ENCODE measurements around the gene KLHL1. TPM values are rescaled to one million over a fixed set of nuclear protein-coding genes. Genes with fewer than 3 reads are reported as not detected.

KLHL1 gene
- total RNA-seq, 4 donors from 2014 or later, result not detected

DNA sequence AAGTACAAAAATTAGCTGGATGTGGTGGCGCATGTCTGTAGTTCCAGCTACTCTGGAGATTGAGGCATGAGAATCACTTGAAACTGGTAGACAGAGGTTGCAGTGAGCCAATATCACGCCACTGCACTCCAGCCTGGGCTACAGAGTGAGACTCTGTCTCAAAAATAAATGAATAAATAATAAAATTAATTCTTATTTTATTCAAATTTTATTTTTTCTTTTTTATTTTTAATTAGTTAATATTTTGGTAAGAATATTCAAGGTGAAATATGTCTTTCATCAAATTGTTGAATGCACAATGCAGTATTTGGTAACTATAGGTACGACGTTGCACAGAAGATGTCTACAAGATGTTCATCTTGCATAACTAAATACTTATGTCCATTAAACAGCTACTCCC lies 111.2 kb downstream of the KLHL1 start:
- no peak for DNase-seq
- TF ChIP-seq POLR2A (IDR thresholded peaks at IDR 0.05), result no peak
- TF ChIP-seq, protein P1, sequence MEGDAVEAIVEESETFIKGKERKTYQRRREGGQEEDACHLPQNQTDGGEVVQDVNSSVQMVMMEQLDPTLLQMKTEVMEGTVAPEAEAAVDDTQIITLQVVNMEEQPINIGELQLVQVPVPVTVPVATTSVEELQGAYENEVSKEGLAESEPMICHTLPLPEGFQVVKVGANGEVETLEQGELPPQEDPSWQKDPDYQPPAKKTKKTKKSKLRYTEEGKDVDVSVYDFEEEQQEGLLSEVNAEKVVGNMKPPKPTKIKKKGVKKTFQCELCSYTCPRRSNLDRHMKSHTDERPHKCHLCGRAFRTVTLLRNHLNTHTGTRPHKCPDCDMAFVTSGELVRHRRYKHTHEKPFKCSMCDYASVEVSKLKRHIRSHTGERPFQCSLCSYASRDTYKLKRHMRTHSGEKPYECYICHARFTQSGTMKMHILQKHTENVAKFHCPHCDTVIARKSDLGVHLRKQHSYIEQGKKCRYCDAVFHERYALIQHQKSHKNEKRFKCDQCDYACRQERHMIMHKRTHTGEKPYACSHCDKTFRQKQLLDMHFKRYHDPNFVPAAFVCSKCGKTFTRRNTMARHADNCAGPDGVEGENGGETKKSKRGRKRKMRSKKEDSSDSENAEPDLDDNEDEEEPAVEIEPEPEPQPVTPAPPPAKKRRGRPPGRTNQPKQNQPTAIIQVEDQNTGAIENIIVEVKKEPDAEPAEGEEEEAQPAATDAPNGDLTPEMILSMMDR (IDR thresholded peaks at IDR 0.05), result no peak

GRCh38 chr13:69980799-69981198 lies 127.5 kb downstream of the KLHL1 start:
- no peaks in the 10 kb centered on the region for H3K27me3 ChIP-seq
- H3K9me3 ChIP-seq, result no peaks in the 10 kb centered on the region
- H3K27ac ChIP-seq, result no peak overlapping the region
- no peak for DNase-seq
- no peak overlapping the region for H3K4me3 ChIP-seq
- no peaks in the 10 kb centered on the region for H3K4me1 ChIP-seq
- no peak for TF ChIP-seq POLR2A (IDR thresholded peaks at IDR 0.05)
- TF ChIP-seq, protein P1 (IDR thresholded peaks at IDR 0.05), result no peak
- H3K36me3 ChIP-seq, result no peaks in the 10 kb centered on the region

More for the DNA sequence above, 111.2 kb downstream of the KLHL1 start:
- Histone ChIP-seq H3K4me1 (no peaks in the 10 kb centered on the region), H3K27ac (no peak overlapping the region), H3K27me3 (no peaks in the 10 kb centered on the region), H3K36me3 (no peaks in the 10 kb centered on the region), H3K4me3 (no peak overlapping the region), H3K9me3 (no peaks in the 10 kb centered on the region)

DNA sequence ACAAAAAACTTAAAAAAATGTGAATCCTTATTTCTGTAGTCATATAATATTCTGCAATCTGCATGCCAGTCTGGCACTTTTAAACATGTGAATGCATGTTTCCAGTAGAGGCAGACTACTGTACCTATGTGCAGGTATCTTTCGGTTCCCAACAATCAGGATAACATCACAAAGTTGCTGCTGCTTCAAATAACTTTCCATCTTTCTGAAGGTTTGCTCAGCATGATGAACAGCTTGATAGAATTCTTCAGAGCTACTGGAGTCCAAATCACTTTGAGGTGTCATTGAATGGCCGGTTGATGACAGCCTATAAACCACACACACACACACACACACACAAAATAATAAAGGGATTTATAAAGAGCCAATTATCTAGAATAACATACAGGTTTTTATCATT lies 132.8 kb downstream of the KLHL1 start:
- Histone ChIP-seq H3K4me1 (no peaks in the 10 kb centered on the region), H3K27me3 (no peaks in the 10 kb centered on the region), H3K36me3 (no peaks in the 10 kb centered on the region), H3K27ac (no peak overlapping the region), H3K9me3 (no peaks in the 10 kb centered on the region), H3K4me3 (no peak overlapping the region)
- no peak for DNase-seq
- TF ChIP-seq POLR2A (IDR thresholded peaks at IDR 0.05), result no peak
- TF ChIP-seq, protein P1 (IDR thresholded peaks at IDR 0.05), result no peak

- no peak overlapping the region for H3K27ac ChIP-seq
- no peaks in the 10 kb centered on the region for H3K4me1 ChIP-seq
- DNase-seq, result no peak
- H3K36me3 ChIP-seq, result no peaks in the 10 kb centered on the region
- no peaks in the 10 kb centered on the region for H3K27me3 ChIP-seq
- TF ChIP-seq POLR2A (IDR thresholded peaks at IDR 0.05), result no peak
- TF ChIP-seq, protein P1 (IDR thresholded peaks at IDR 0.05), result no peak
- H3K9me3 ChIP-seq, result no peaks in the 10 kb centered on the region
- no peak overlapping the region for H3K4me3 ChIP-seq
Measured at GRCh38 chr13:69970520-69970919, 137.7 kb downstream of the KLHL1 start.

DNA sequence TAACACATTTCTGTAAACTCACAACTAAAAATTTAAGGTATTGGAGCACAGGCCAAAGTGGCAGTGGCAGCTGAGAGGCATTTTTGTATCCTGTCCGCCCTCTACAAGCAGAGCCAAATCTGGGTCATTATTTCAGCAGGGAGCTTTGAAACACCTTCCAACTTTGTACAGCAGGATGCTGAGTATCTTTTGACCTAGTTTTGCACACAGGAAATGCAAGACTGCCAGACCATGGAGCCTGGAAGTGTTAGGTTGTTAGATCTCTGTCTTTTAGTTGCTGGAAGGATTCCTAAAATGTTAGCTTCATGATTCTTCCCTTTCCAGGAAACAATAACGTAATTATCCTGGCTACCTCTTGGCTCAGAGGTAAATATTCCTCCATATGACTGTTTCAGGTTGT lies 149.2 kb downstream of the KLHL1 start:
- no peak overlapping the region for H3K4me3 ChIP-seq
- no peak overlapping the region for H3K27ac ChIP-seq
- TF ChIP-seq, protein P1 (IDR thresholded peaks at IDR 0.05), result no peak
- TF ChIP-seq POLR2A (IDR thresholded peaks at IDR 0.05), result no peak
- DNase-seq, result no peak
- H3K9me3 ChIP-seq, result no peaks in the 10 kb centered on the region
- H3K4me1 ChIP-seq, result no peaks in the 10 kb centered on the region
- no peaks in the 10 kb centered on the region for H3K27me3 ChIP-seq
- H3K36me3 ChIP-seq, result no peaks in the 10 kb centered on the region

GRCh38 chr13:69956839-69957238 lies 151.4 kb downstream of the KLHL1 start:
- no peak for TF ChIP-seq POLR2A (IDR thresholded peaks at IDR 0.05)
- TF ChIP-seq, protein P1 (IDR thresholded peaks at IDR 0.05), result no peak
- no peaks in the 10 kb centered on the region for H3K4me1 ChIP-seq
- no peaks in the 10 kb centered on the region for H3K27me3 ChIP-seq
- H3K4me3 ChIP-seq, result no peak overlapping the region
- no peaks in the 10 kb centered on the region for H3K36me3 ChIP-seq
- DNase-seq, result no peak
- H3K27ac ChIP-seq, result no peak overlapping the region
- H3K9me3 ChIP-seq, result no peaks in the 10 kb centered on the region

All from Peyer's patch (tissue), 4 donors.